H1 (cell line): Measurements from ENCODE around the gene SSC5D. TPM values are rescaled to one million over a fixed set of nuclear protein-coding genes. Genes with fewer than 3 reads are reported as not detected.

Experiments used
- CTCF ChIA-PET: fragments of 300-600 bp; sonication (Branson Sonifier 250); formaldehyde crosslinking; loops from one replicate; lab custom pipeline; 2021; ENCODE audit not compliant: partially characterized antibody; lab: Charles Lee
- POLR2A ChIA-PET: fragments of 300-600 bp; sonication (Branson Sonifier 250); formaldehyde crosslinking; loops from one replicate; lab custom pipeline; 2021; ENCODE audit warnings: inconsistent platforms; ENCODE audit not compliant: partially characterized antibody; lab: Charles Lee
- DNase-seq, 2 experiments: peaks; one replicate each; pipeline versions ENCODE4 v3.0.0 to v3.0.0-alpha.2; 2010 to 2022; ENCODE audit warnings: low spot score in 2 of 2, low read depth in 1 of 2, mixed read lengths in 1 of 2
- FAIRE-seq: peaks from 2 replicates; lab custom pipeline; 2011; peaks lifted over from hg19 to GRCh38; lab: Jason Lieb, UNC
- H2AFZ ChIP-seq: 2 replicates; pipeline ENCODE4 v1.8.1; 2012; ENCODE audit warnings: low read length, inconsistent platforms
- H2AK5ac ChIP-seq: 2 replicates; pipeline ENCODE4 v1.6.1; 2013; ENCODE audit warnings: low read depth, low read length
- H2BK120ac ChIP-seq: replicated peaks from 2 replicates; pipeline ENCODE3; 2013; ENCODE audit warnings: low read depth, low read length, inconsistent platforms
- H2BK12ac ChIP-seq: 2 replicates; pipeline ENCODE4 v1.6.1; 2013; ENCODE audit warnings: low read depth, low read length
- H2BK15ac ChIP-seq: 2 replicates; pipeline ENCODE4 v1.6.1; 2013; ENCODE audit warnings: low read length
- H2BK20ac ChIP-seq: 2 replicates; pipeline ENCODE4 v1.6.1; 2013; ENCODE audit warnings: low read length
- H2BK5ac ChIP-seq: 2 replicates; pipeline ENCODE4 v1.6.1; 2013; ENCODE audit warnings: low read depth, low read length
- H3K14ac ChIP-seq: 2 replicates; pipeline ENCODE4 v1.6.1; 2013; ENCODE audit warnings: inconsistent platforms; ENCODE audit not compliant: insufficient read length
- H3K18ac ChIP-seq: 2 replicates; pipeline ENCODE4 v1.6.1; 2013; ENCODE audit warnings: low read length; ENCODE audit errors: extremely low read depth
- H3K23ac ChIP-seq: 2 replicates; pipeline ENCODE4 v1.6.1; 2013; ENCODE audit warnings: inconsistent platforms; ENCODE audit not compliant: insufficient read length
- H3K23me2 ChIP-seq: 2 replicates; pipeline ENCODE4 v1.6.1; 2013; ENCODE audit warnings: low read depth, low read length
- H3K27ac ChIP-seq: 2 replicates; pipeline ENCODE4 v1.6.1; 2011; ENCODE audit warnings: low read depth, low read length, inconsistent platforms
- H3K27me3 ChIP-seq, 4 experiments: replicated peaks in 1 of 4; 1 replicate in 1 of 4; 2 replicates in 3 of 4; pipeline versions ENCODE4 v1.6.1 to v1.8.1; 2011 to 2013; ENCODE audit warnings: low read length in 3 of 4, mild to moderate bottlenecking in 3 of 4, inconsistent platforms in 2 of 4, mixed read lengths in 2 of 4, moderate library complexity in 1 of 4; ENCODE audit not compliant: control insufficient read depth in 3 of 4, insufficient read depth in 3 of 4; ENCODE audit errors: extremely low read depth in 1 of 4
- H3K36me3 ChIP-seq, 4 experiments: 2 replicates each; pipeline versions ENCODE4 v1.6.1 to v1.8.1; 2011 to 2013; ENCODE audit warnings: mild to moderate bottlenecking in 4 of 4, low read length in 3 of 4, moderate library complexity in 2 of 4, control low read depth in 1 of 4, inconsistent platforms in 1 of 4; ENCODE audit not compliant: insufficient read depth in 4 of 4, control insufficient read depth in 2 of 4
- H3K4ac ChIP-seq: replicated peaks from 2 replicates; pipeline ENCODE3; 2013; ENCODE audit warnings: low read length, low read depth, mixed read lengths, inconsistent platforms; ENCODE audit not compliant: insufficient read length
- H3K4me1 ChIP-seq, 4 experiments: replicated peaks in 1 of 4; 1 replicate in 1 of 4; 2 replicates in 3 of 4; pipeline versions ENCODE4 v1.6.1 to v1.8.1; 2011 to 2013; ENCODE audit warnings: low read length in 3 of 4, inconsistent platforms in 2 of 4, mixed read lengths in 1 of 4; ENCODE audit not compliant: insufficient read depth in 4 of 4, control insufficient read depth in 3 of 4
- H3K4me2 ChIP-seq, 2 experiments: 2 replicates each; pipeline versions ENCODE4 v1.6.1 to v1.8.1; 2011 to 2013; ENCODE audit warnings: low read depth in 2 of 2, low read length in 2 of 2, control low read depth in 1 of 2, inconsistent platforms in 1 of 2, mild to moderate bottlenecking in 1 of 2; ENCODE audit not compliant: insufficient read depth in 1 of 2
- H3K4me3 ChIP-seq, 4 experiments: fragments of 200-600, 300-600 bp in 1 of 4; sonication (generic), shearing (Covaris generic), sonication (Bioruptor Twin) in 1 of 4; 2 replicates each; pipeline versions ENCODE4 v1.5.1 to v1.8.1; 2011 to 2016; ENCODE audit warnings: low read length in 4 of 4, low read depth in 3 of 4, control low read depth in 2 of 4, inconsistent platforms in 2 of 4, mild to moderate bottlenecking in 2 of 4, mixed read lengths in 1 of 4, moderate library complexity in 1 of 4; ENCODE audit not compliant: insufficient read depth in 2 of 4; ENCODE audit errors: extremely low read depth in 1 of 4
- H3K56ac ChIP-seq: replicated peaks from 2 replicates; pipeline ENCODE3; 2013; ENCODE audit warnings: low read depth, mild to moderate bottlenecking, mixed read lengths, low read length, inconsistent platforms; ENCODE audit not compliant: insufficient read length
- H3K79me1 ChIP-seq: 2 replicates; pipeline ENCODE4 v1.6.1; 2013; ENCODE audit warnings: low read depth, low read length, control low read depth
- H3K79me2 ChIP-seq, 2 experiments: 2 replicates each; pipeline versions ENCODE4 v1.6.1 to v1.8.1; 2012 to 2013; ENCODE audit warnings: low read length in 2 of 2, mild to moderate bottlenecking in 2 of 2, inconsistent platforms in 1 of 2; ENCODE audit not compliant: insufficient read depth in 2 of 2, control insufficient read depth in 1 of 2
- H3K9ac ChIP-seq, 4 experiments: replicated peaks in 1 of 4; 1 replicate in 1 of 4; 2 replicates in 3 of 4; pipeline versions ENCODE4 v1.6.1 to v1.8.1; 2011 to 2013; ENCODE audit warnings: low read depth in 3 of 4, low read length in 3 of 4, control low read depth in 2 of 4, mild to moderate bottlenecking in 2 of 4, moderate library complexity in 2 of 4, inconsistent platforms in 1 of 4; ENCODE audit errors: extremely low read depth in 1 of 4
- H3K9me3 ChIP-seq, 2 experiments: 2 replicates each; pipeline versions ENCODE4 v1.6.1 to v1.8.1; 2012 to 2013; ENCODE audit warnings: mild to moderate bottlenecking in 2 of 2, moderate library complexity in 2 of 2, control low read depth in 1 of 2, inconsistent platforms in 1 of 2, low read depth in 1 of 2, low read length in 1 of 2, mixed read lengths in 1 of 2; ENCODE audit not compliant: insufficient read depth in 2 of 2
- H4K20me1 ChIP-seq, 2 experiments: replicated peaks in 1 of 2; 2 replicates each; pipeline versions ENCODE3 to v1.8.1; 2011 to 2013; ENCODE audit warnings: inconsistent platforms in 2 of 2, low read length in 2 of 2, mild to moderate bottlenecking in 1 of 2; ENCODE audit not compliant: insufficient read depth in 2 of 2, control insufficient read depth in 1 of 2
- H4K5ac ChIP-seq: 2 replicates; pipeline ENCODE4 v1.6.1; 2013; ENCODE audit warnings: low read length, low read depth, mixed read lengths, inconsistent platforms; ENCODE audit not compliant: insufficient read length
- H4K8ac ChIP-seq: 2 replicates; pipeline ENCODE4 v1.8.0; 2013; ENCODE audit warnings: mild to moderate bottlenecking, moderate library complexity, low read length, inconsistent platforms; ENCODE audit not compliant: insufficient read depth; ENCODE audit errors: extremely low read depth
- H4K91ac ChIP-seq: replicated peaks from 2 replicates; pipeline ENCODE3; 2013; ENCODE audit warnings: low read length, mixed read lengths, inconsistent platforms; ENCODE audit not compliant: insufficient read length
- BACH1 ChIP-seq: IDR thresholded peaks from 2 replicates; pipeline ENCODE4 v1.6.1; 2012; ENCODE audit warnings: low read length, improper control_type of control experiment
- BRCA1 ChIP-seq: IDR thresholded peaks from 2 replicates; pipeline ENCODE4 v1.6.1; 2012; ENCODE audit warnings: low read depth, low read length, improper control_type of control experiment
- CBX8 ChIP-seq: fragments of 300-800, 300-1000 bp; sonication (generic); IDR thresholded peaks from 2 replicates; pipeline ENCODE4 v1.7.1; 2016; ENCODE audit warnings: low read depth, low read length, borderline replicate concordance
- KDM1A ChIP-seq: fragments of 200-600, 300-600 bp; sonication (generic); IDR thresholded peaks from 2 replicates; pipeline ENCODE4 v1.7.1; 2016; ENCODE audit warnings: mild to moderate bottlenecking, low read length, borderline replicate concordance
- polyA plus RNA-seq, 7 experiments: library from polyadenylated mRNA; depleted of rRNA in 3 of 7; stranded (reverse) in 5 of 7; unstranded in 2 of 7; fragments of >200 nt in 5 of 7; fragments of 200-250 nt in 2 of 7; gene quantifications; 1 replicate in 5 of 7; 2 replicates in 1 of 7; 4 replicates in 1 of 7; pipeline versions ENCODE4 v1.2.1 to v1.2.3, GENCODE V29; 2011 to 2013; ENCODE audit warnings: missing spikeins in 2 of 7, mixed read lengths in 2 of 7
- total RNA-seq: library from RNA; stranded (reverse); fragmentation: NEBNext Ultra II Directional; extraction: Animal tissue kit (Norgen Biotek cat#: 25700); gene quantifications from 2 replicates; pipeline ENCODE4 v1.2.1, GENCODE V29; 2021
- TF ChIP-seq, protein P1 (sequence below): IDR thresholded peaks from 2 replicates; pipeline ENCODE4 v1.6.1; 2012; ENCODE audit warnings: inconsistent platforms

Gene SSC5D
- total and polyA plus RNA-seq, 2 of the 8 experiments (the other 6 are each of a cell fraction or from before 2014, with no cell fraction given): 0.39 to 1.7 TPM

- Histone ChIP-seq H2BK15ac (no peak overlapping the region), H3K4me3 (no peak overlapping the region), H2AFZ (no peak overlapping the region), H3K9me3 (no peaks in the 10 kb centered on the region), H4K5ac (no peak overlapping the region), H3K56ac (peak overlapping the region; percentile 83), H2BK120ac (no peak overlapping the region), H2AK5ac (no peak overlapping the region), H3K4ac (no peak overlapping the region), H4K20me1 (peaks cover 0 to 4% of the 10 kb centered on the region in 2 experiments), H3K14ac (no peak overlapping the region), H3K79me2 (no peaks in the 10 kb centered on the region), H2BK5ac (no peak overlapping the region), H4K91ac (no peak overlapping the region), H3K36me3 (no peaks in the 10 kb centered on the region), H2BK20ac (no peak overlapping the region), H4K8ac (no peak overlapping the region), H3K9ac (no peak overlapping the region), H3K79me1 (no peaks in the 10 kb centered on the region), H3K23ac (no peak overlapping the region), H3K4me2 (no peak overlapping the region), H3K18ac (no peak overlapping the region), H3K27ac (no peak overlapping the region), H3K23me2 (peaks cover 8% of the 10 kb centered on the region; the same call in 1 of the 2 replicates), H2BK12ac (no peak overlapping the region), H3K27me3 (no peaks in the 10 kb centered on the region), H3K4me1 (no peaks in the 10 kb centered on the region)
- no peak for DNase-seq
- no peak for TF ChIP-seq BRCA1
- no peak for TF ChIP-seq CBX8
- TF ChIP-seq, protein P1, sequence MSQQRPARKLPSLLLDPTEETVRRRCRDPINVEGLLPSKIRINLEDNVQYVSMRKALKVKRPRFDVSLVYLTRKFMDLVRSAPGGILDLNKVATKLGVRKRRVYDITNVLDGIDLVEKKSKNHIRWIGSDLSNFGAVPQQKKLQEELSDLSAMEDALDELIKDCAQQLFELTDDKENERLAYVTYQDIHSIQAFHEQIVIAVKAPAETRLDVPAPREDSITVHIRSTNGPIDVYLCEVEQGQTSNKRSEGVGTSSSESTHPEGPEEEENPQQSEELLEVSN: no peak
- no peak for TF ChIP-seq KDM1A
- TF ChIP-seq BACH1: no peak
- ChIA-PET CTCF (no interaction called here), POLR2A (interaction anchor here (0.8 kb wide), 1 partner anchor 18 kb away, joined by 3 read pairs; no protein-coding TSS in a partner anchor)
- FAIRE-seq: no peak
Measured at GRCh38 chr19:55567708-55568328, 79.6 kb downstream of the SSC5D start.
